CD4-positive, alpha-beta T cell treated with Interleukin-17A for 1 hour (primary cell): ENCODE results near the gene FARP2.

Experiments
- DNase-seq: peaks from one replicate; pipeline ENCODE4 v3.0.0-alpha.2; 2020

Gene FARP2

DNA sequence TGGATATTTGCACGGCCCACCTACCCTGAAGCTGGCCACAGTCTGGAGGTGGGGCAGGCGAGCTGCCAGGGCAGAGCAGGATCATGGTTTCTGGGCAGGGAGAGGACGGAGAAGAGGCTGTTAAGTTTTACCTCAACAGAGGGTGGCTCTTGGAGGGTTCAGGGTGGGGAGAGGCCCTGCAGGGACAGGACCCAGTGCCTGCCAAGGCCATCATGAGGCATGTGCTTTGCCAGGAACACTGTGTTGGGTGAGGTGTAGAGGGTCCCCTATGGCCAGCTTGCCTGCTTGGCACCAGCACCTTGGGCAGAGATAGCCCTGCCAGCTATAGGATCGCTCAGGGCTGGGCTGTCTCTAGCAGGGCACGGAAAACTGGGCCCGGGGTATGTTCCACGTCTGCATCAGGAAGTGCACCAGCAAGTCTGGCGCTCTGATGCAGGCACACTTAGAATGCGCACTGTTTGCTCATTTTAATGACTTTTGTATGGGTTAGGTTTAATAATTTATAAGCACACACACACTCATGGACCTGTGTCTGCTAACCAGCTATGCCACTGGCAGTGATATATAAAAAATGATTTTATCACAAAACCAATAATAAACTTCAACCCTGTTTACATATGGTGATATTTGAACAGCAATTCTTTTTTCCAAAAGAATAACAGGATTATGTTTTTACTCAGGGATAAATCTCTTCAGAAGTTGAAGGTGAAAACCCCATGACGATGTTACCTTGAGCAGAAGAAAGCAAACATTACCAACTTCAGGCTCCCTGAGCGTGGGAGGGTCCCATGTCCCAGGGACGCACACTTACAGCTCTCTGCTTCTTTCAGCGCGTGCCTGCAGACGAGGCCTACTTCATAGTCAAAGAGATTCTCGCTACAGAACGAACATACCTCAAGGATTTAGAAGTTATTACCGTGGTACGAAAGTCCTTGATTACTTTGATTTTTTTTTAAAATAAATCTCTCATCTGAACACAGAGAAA is 105.9 kb downstream of the FARP2 start:
- DNase-seq, result no peak

DNA sequence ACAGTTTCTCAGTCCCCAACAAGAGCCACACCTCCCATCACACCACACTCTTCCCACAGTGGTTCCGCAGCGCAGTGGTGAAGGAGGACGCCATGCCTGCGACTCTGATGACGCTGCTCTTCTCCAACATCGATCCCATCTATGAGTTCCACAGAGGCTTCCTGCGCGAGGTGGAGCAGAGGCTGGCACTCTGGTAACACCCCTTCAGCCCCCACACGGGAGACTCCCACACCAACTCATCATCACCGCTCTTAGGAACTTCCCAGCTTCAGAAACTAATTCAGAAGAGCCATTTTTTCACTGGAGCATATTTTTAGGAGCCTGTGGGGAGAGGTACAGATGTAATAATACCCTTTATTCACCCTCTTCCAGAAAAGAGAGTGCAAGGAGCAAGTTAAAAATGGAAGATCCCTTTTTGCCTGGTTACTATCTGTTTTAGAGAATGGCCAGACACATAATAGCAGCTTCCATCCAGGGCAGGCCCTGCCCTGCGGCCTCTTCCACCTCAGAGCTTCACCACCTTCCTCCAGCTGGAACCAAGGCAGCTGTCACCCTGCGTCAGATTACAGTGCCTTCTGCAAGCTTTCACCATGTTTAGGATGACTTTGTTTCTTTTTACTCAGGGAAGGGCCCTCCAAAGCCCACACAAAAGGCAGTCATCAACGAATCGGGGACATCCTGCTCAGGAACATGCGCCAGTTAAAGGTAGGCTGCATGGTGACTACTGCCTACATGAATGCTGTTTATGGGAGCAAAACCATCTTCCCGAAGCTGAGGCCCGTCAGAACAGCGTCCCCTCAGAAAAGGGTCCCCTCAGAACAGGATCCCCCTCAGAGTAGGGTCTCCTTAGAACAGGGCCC is 107.4 kb downstream of the FARP2 start:
- DNase-seq, result no peak

DNA sequence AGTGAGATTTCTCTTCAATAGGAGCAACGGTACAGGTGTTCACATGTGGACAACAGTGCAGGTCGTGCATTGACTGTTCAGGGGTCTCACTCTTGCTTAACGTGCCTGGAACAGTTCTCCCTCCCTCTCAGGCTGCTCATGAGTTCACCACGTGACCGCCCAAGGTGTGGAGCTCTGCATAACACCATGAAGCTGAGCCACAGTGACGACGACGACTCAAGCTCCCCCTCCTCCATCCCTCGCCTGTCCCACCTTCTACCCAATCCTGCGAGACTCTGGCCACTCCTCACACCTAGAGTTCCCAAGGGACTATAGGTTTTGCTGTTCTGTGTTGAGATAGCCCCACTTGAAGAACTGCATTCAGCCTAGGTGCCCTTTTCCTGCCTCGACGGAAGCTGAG is 109.5 kb downstream of the FARP2 start:
- no peak for DNase-seq

DNA sequence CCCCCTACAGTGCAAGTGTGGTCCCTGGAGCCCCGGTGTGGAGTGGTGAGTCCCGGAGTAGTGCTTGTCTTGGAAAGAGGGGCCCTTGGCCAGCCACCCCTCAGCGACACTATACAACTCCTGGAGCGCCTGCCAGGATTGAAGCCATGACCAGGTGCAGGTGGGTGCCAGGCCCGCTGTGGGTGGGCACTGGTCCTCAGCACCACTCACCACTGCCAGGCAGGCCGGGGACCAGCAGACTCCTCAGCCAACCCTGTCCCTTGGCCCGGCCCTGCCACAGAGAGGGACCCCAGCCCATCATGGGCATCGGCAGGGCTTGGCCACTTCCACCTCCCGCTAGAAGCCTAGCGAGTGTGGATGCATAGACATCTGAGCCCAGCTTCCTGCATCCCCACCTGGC is 110.1 kb downstream of the FARP2 start:
- DNase-seq, result no peak

DNA sequence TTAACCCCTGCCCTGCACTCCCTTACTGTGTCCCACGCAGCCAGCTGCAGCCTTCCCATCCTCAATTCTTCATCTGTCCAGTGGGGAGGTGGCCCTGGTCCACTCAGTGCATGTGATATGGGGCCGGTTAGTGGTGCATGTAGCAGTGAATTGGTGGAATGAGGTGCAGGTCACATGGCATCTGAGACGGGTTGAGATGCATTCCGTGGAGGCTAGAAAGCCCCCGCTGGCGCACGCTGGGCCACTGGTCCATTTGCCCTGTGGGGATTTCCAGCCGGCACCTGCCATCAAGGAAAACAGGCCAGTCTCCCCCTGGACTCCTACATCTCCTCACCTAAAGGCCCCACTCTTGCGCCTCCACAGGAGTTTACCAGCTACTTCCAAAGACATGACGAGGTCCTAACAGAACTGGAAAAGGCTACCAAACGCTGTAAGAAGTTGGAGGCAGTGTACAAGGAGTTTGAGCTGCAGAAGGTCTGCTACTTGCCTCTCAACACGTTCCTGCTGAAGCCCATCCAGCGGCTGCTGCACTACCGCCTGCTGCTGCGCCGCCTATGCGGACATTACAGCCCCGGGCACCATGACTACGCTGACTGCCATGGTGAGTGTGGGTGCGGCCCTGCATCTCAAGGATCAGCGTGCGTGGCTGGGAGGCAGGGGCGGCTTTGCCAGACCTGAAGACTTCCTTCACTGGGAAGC is 111.8 kb downstream of the FARP2 start:
- no peak for DNase-seq

DNA sequence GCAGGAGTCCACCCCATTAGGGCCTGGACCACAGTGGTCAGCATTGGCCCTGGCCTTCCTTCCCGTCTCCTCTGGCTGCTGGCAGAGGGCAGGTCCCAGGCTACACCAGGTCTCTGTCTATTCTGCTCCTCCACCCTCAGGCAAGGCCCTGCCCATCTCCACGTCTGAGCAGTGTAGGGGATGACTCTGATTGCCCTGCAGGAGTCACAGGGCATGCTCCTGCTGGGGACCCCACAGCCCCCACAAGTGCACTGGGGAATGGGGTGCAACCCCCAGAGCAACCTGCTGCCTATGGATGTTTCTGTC is 112.3 kb downstream of the FARP2 start:
- no peak for DNase-seq

DNA sequence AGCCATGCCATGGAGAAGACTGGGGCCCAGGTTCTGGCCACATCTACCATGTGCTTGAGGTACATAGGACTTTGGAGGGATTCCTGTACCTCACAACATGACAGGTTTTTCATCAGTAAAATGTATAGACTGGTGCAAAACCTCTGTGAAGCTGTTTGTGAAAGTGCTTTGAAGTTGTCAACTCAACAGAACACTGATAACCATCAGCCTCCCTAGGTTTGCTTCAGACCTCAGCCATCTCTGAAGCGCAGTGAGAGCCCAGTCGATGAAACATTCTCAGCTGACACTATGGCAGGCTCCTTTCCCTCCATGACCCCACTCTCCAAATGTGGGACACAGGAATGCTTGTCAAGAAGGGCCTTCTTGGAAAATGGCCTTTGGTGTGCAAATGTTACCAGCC is 113.7 kb downstream of the FARP2 start:
- peak; percentile 3 for DNase-seq

DNA sequence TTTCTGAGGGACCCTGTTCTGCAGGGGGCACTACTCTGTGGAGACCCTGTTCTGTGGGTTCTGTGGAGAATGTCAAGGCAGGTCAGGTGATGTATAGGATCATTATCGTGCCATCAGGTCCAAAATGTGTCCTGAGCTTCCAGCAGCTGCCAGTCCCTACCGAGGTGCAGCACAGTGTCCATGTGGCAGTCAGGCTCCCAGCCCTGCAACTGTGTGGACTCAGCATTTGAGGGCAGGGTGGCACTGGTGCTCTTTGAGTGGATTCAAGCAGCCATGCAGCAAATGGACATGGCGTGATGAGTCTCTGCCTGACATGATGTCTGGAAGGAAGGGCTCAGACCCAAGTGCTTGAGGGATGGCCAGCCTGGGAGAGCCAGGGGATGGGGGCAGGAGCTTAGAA is 117.3 kb downstream of the FARP2 start:
- DNase-seq, result no peak

DNA sequence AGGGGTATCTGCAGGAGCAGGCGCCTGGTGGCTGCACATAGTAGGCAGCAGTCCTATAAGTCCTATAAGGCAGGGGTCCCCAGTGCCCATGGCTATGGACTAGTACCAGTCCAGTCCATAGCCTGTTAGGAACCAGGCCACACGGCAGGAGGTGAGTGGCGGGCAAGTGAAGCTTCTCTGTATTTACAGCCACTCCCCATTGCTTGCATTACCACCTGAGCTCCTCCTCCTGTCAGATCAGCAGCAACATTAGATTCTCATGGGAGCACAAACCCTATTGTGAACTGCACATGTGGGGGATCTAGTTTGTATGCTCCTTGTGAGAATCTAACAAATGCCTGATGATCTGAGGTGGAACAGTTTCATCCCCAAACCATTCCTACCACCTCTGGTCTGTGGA is 119.2 kb downstream of the FARP2 start:
- DNase-seq, result no peak

DNA sequence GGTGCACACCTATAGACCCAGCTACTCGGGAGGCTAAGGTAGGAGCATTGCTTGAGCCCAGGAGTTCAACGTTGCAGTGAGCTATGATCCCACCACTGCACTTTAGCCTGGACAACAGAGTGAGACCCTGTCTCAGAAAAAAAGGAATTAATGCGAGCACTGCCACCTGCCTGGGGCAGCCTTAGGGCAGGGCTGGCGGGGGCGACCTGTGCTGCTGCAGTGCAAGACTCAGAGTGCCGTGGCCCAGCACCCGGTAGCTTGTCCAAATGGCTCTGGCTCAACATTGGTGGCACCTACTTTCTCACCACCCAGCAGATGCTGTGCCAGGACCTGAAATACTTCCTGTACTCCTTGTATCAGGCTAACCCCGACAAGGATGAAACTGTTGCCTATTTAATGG is 122.1 kb downstream of the FARP2 start:
- DNase-seq, result no peak

DNA sequence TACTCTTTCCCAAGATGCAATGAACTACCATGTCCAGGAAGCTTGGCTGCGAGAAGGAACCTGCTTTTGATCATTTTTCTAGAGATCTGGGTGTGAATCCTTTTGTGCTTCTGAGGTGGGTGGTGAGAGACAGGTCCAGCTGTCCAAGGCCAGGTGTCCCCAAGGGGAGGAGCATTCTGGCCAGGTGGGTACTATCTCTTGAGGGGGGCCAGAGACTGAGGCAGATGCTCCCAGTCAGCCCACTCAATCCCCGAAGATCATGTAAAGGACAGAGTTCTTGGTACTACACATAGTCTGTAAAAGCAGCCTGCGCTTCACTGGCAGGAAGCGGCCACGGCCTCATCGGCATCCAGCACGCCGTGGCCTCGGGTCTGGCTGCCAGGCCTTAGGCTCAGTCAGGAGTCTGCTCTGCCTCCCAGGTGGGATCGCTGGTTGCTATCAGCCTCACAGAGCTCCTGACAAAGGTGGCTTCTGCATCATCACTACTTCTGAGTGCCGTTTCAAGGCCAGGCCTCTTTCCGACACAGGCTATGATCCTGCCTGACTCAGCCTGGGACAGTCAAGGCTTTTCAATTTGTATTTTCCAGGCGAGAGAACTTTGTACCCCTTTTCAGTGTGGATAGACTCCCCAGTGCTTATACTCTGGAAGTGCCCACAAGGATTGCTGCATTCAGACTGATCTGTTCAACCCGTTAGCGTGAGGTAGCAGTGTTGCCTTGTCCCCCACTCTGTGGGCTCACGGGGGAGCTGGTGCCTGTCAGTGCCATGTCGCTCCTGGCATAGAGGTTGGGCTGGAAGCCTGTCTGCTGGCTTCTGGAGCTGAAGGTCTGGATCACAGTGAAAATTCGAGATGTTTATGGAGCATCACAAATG is 123.2 kb downstream of the FARP2 start:
- DNase-seq, result no peak

DNA sequence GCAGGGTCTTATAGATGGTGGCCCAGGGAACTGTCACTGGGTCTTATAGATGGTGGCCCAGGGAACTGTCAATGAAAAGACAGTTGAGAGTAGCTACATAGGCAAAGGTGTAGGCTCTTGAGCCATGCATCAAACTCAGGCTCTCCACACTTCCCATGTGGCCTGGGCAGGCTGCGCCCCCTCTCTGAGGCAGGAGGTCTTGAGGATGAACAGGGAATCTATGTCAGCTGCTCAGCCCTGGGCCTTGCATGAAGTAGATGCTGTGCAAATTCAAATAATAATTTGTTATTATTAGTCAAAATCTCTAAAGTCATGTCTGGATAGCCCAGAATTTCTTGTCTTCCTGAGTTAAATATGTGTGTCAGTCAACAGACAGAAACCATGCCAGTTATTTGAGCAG is 125.6 kb downstream of the FARP2 start:
- no peak for DNase-seq

DNA sequence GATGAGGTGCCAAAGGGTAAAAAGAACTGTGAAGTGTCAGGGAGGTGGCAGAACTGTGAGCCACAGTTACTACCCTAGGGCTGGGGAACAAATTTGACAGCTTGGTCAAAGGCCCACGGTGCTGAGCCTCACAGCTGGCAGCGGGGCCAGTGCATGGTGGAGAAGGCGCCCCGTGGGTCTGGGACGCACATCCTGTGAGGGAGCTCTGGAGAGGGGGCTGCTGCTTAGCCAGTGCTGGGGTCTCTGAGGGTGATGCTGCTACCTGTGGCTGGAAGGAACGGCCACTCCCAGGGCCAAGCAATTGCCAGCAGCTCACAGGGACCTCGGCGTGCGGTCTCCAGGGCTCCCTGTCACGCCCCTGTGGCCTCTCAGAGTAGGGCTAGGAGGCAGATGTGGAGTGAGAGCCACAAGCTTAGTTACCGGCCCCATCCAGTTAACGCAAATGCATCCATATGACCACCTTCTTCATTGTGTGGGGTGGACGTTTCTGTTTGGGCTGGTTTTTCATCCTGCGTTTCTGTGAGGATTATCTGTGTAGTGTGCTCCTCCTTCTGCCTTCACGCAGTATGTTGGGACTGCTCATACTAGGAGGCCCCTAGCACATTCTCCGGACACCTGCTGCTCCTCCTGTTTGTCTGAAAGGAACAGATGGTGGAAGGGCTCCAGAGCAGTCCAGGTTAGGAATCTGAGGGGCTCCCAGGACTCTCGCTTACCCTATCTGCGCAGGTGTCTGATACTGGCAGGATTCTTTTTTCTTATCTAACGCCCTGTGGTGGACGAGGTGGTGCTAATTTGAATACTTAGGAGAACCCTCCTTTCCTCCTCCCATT is 126.3 kb downstream of the FARP2 start:
- DNase-seq, result no peak

DNA sequence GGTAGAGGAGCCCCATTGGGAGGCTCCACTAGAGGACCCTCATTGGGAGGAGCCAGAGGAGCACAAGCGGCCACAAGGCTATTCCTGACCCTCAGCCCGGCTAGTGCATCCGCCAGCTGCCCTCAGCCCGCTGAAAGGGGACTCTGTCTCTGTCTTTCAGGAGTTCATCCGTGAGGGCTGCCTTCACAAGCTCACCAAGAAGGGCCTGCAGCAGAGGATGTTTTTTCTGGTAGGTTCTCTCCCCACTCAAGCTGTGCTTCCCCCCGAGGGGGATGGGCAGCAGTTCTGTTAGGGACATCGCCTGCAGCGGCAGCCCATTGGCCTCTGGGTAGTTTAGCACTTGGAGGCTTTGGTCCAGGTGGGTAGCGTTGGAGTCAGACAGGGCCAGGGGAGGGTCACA is 127.2 kb downstream of the FARP2 start:
- no peak for DNase-seq

DNA sequence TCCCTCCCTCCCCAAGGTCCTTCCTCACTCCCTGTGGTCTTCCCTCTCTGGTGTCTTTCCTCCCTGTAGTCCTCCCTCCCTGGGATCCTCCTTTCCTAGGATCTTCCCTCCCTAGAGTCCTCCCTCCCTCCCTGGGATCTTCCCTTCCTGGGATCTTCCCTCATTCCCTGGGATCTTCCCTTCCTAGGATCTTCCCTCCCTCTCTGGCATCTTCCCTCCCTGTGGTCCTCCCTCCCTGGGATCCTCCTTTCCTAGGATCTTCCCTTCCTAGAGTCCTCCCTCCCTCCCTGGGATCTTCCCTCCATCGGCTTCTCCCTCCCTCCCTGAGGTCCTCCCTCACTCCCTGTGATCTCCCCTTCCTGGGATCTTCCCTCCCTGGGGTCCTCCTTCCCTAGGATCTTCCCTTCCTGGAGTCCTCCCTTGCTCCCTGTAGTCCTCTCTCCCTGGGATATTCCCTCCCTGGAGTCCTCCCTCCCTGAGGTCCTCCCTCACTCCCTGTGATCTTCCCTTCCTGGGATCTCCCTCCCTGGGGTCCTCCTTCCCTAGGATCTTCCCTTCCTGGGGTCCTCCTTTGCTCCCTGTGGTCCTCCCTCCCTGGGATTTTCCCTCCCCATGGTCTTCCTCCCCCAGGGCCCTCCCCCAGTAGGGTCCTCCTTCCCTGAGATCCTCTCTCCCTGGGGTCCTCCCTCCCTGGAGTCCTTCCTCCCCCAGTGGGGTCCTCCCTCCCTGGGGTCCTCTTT is 129.3 kb downstream of the FARP2 start:
- no peak for DNase-seq

DNA sequence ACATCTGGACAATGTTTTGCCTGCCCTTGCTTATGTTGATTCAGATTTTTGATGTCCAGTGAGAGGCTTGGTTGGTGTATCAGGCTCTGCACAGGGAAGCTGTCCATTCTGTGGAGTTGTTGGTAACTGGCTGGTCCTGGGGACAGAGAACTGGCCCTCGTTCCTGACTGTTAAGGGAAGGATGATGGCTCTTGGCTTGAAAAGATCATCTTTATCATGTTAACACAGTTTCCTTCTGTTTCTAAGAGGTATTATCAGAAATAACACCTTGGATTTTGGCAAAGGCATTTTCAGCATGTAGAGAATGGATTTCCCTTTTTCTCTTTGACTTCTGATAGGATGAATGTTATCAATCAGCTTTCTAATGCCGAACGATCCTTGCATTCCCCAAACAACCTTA is 133.0 kb downstream of the FARP2 start:
- no peak for DNase-seq

DNA sequence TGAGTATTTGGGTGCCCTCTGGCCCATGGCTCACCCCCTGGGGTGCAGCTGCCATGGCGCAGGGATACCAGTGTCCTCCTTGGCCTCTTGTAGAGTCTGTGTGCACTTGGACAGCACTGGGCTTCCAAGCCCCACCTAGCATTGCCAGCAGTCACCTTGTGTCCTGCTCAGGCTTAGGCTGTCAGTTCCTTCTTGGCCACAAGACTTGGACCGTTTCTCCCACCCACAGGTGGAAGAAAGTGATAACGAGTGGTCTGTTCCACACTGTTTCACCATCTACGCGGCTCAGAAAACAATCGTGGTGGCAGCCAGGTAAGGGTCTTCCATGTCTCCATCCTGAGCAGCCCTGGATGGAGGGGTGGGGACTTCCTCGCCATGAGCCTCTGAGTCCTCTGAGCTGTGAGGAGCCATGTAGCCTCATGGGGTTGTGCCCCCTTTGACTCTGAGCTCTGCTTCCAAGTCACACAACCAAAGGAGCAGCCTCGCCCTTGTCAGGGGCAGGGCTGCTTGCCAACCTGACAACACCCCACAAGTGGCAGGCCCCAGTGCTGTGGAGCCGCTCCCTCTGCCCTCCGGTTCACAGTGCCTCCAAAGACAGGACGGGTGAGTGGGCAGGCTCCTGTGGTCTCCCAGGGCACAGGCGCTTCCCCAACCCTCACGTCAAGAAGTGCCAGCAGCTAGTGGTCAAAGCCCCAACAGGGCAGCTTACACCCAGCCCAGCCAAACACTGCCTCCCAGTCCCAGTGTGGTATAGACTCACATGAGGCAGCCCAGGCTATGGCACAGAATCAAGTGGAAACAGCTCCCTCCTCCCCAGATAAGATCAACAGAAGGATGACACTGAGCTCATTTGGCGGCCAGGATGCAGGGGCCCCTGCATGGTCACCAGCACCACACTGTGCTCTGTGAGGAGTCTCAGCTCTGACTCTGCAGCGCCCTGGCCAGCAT is 133.9 kb downstream of the FARP2 start:
- DNase-seq, result no peak

DNA sequence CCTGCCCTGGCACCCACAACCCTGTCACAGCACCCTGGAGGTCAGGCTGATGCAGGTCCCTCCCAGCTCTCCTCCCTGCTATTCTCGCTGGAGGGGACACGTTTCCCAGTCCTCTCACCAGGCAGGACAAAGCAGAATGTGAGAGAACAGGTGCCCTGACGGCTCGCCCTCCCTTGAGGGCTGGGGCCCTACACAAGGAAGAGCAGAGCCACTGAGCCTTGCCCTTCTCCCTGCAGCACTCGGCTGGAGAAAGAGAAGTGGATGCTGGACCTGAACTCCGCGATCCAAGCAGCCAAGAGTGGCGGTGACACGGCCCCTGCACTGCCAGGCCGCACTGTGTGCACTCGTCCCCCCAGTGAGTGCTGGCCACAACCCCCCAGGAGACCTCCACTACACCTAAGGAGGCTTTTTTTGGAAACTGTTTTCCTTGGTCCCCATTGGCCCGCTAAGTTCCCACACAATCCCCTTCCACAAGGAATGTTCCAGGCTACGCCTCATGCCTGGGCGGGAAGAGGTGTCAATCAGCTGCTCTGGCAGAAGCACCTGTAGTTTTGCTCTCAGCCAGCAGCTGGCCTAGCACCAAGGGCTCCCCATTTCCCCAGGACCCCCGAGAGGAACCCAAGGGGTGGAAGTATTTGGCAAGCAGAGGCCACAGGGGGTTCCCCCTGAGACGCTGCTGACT is 134.9 kb downstream of the FARP2 start:
- DNase-seq, result no peak
